ENCODE results near the gene HINT2.

HINT2 gene

DNA sequence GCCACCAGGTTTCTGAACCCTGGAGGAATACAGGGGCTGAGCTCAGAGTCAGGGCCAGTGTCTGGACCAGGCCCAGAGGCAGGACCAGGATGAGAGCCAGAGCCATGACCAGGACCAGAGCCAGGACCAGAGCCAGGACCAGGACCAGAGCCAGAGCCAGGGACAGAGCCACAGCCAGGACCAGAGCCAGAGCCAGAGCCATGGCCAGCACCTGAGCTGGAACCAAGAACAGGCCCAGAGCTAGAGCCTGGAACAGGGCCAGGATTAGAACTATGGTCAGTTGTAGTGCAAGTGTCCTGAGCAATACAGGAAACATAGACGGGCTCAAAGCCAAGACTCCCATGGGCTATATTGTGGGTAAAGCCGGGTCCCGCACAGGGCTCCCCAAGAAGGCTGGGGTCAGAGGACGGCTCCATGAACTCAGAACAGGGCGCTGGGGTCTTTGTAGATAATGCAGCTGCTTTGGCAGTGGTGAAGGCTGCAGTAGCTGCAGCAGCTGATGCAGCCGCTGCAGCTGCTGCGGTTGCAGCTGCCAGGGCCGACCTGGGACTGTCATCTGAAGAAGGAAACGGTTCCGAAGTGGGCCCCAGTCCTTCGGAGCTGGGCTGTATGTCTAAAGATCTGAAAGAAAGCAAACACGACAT, 3.3 kb downstream of the HINT2 start:
- DNase-seq (ENCODE audit: low read depth), result no peak

DNA sequence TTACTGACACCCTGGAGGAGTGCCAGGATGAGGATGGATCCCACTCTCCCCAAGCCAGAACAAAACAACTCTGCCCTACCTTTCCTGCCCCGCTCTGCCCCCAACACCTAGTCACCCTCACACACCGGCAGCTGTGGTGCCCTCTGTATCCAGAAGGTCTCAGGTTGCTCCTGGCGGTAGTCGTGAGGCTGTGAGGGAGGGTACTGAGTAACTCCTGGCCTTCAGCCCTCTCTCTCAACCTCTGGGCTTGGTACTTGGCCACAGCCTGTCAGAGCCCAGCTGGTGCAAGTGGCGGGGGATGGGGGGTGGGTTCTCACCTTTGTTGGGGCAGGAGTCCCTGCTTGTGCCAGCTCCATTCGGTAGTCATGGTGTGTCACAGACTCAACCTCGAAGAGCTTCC, 4.7 kb downstream of the HINT2 start:
- DNase-seq (ENCODE audit: low read depth), result no peak

DNA sequence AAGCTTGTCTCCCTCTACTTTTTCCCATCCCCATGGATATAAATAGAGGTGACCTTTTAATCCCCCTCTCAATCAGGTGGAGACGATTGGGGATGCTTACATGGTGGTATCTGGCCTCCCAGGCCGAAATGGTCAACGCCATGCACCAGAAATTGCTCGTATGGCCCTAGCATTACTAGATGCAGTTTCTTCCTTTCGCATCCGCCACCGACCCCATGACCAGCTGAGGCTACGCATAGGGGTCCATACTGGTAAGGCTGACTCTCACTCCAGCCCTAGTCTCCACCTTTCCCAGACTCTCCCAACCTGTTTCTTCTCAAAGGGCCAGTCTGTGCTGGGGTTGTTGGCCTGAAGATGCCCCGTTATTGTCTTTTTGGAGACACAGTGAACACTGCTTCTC, 6.4 kb downstream of the HINT2 start:
- no peak for DNase-seq (ENCODE audit: low read depth)

DNA sequence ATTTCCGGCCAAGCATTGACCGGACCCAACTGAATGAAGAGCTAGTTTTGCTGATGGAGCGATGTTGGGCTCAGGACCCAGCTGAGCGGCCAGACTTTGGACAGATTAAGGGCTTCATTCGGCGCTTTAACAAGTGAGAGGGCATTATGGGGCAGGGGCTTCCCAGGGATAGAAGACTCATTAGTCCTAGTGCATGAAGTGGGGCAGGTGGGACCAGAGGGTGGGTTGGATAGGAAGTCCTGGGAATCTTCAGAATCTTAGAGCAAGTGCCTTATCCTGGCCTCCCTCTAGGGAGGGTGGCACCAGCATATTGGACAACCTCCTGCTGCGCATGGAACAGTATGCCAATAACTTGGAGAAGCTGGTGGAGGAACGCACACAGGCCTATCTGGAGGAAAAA, 8.7 kb downstream of the HINT2 start:
- DNase-seq (ENCODE audit: low read depth), result no peak

DNA sequence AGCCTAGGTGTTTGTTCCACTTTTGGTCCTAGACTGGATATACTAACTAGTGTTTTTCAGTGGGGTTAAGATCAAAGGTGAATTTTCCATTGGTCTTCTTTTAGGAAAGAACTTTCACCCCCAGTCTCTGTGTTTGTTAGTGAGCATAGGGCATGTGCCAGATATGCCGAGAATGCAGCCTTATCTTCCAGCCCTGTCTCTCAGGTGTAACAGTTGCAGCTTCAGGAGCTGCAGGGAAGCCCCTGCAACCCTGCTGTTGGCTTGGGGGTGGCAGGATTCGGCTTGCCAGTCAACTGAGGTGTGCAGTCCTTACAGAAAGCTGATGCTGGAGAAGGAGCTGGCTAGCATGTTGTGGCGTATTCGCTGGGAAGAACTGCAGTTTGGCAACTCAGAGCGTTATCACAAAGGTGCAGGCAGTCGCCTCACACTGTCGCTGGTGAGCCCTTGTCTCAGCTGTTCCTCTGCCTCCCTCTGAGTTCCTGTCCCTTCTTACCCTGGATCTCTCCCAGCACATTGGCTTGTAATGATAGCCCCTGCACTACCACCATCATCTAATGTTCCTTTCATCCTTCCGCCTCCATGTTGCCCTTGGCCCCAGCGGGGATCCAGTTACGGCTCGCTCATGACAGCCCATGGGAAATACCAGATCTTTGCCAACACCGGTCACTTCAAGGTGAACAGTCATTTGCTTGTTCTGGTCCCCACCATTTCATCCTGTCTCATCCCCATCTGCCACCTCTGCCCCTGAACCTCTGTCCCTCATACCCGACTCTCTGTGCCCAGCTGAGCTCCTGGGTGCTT, 13.3 kb downstream of the HINT2 start:
- DNase-seq (ENCODE audit: low read depth), result no peak

DNA sequence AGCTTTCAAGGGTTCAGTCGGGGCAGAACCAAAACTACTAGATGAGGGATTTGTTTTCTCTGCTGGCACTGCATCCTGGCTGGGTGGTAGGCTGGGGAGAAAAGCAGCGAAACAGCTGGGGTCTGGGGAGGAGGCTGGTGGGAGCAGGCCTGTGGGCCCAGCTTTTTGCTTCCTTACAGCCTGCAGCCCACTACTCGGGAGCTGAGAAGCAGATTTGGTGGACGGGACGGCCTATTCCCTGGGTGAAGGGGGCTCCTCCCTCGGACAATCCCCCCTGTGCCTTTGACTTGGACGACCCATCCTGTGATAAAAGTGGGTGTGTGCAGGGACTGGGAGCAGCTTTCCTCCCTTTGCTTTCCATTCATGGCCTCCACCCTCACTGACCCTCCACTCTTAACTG, 14.3 kb downstream of the HINT2 start:
- no peak for DNase-seq (ENCODE audit: low read depth)

DNA sequence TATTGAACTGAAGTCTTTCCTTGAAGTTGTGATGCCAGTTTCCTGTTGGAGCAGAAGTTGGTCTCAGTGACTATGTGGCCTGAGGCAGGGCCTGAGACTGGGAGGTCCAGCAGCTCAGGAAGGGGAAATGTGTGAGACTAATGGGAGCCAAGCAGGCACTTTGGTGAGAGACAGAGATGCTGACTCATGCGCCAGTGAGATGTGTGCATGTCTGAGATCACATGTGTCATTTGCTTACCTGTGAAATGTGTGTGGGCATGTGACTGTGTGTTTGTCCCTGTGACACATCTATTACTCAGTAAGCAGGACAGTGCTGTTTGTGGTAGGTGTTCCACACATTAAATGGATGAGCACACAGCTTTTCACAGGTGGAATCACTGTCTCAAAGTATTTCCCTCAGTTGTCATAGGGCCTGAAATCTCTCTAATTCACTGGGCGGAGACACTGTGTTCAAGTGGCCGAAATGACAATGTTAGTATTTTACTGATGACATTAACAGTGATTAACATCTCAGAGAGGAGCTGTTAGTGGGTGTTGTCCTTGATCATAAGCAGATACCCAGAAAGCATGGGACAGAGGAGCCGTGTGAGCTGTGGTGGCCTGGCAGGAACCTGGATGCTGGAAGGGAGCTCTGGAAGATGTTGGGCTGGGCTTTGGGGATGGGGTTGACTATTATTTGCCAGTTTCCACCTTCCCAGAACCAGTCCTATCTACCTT, 16.0 kb downstream of the HINT2 start:
- DNase-seq (ENCODE audit: low read depth), result no peak

DNA sequence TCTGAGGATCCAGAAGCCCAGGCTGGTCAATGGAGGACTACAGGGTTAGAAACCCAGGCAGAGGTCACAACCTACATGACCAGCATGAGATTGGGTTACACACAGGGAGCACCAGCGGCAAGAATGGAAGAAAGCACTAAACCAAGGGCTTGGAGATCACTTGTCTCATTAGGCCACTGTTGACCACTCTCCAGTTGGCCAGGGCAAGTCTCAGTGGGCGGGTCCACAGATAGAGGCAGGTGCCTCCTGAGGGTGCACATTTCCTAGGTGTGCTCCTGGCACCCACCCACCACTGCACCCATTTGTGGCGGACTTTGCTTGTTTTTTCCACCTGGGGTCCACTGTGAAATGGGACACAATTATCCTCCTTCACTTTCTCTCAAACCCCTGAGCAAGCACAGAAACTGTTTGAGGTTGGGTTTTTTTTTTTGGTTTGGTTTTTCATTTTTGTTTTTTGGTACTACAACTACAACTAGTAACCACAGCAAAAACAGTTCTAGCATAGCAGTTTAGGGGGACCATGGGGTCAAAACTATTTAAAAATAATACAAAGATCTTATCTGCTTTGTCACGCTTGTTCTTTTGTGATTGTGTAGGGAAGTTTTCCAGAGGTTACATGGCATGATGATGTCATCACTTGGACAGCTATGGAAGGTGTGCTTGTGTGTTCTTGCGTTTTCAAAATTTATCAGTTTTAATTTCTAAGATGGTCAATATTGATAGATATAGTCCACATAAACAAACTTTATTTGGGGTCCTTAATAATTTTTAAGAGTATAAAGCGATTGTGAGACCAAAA, 17.3 kb downstream of the HINT2 start:
- no peak for DNase-seq (ENCODE audit: low read depth)

DNA sequence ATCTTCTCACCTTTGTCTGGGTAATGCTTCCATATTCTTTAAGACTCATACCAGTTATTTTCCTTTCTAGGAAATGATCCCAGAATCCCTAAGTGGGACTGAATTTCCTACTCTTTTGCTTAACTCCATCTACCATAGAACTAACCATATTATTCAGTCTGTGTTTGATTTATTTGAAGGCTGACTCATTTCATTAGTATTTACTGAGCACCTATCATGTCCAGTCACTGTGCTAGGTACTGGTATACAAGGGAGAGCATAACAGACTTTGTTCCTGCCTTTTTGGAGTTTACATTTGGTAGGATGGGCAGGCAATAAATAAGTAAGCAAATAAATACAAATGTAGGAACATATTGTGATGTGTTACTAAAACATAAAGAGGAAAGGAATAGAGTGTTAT, 19.1 kb downstream of the HINT2 start:
- DNase-seq (ENCODE audit: low read depth), result no peak

DNA sequence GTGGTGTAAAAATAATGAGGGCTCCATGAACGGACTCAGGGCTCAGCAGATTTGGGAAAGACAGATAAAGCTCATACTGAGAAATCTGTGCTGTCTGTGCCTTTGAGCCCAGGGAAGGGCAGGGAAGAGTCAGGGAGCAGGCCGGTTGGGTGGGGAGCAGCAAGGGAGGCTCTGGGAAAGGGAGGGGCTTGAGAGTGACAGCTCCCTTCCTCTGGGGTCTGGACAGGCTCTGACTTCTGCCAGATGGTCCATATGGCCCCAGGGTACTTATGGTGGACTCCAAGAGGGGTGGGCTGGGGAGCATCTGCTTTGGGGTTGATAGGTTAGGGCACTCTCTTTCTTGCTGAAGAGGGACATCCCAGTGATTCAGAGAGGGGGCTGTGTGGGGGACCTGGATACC, 21.4 kb downstream of the HINT2 start:
- DNase-seq (ENCODE audit: low read depth), result no peak

DNA sequence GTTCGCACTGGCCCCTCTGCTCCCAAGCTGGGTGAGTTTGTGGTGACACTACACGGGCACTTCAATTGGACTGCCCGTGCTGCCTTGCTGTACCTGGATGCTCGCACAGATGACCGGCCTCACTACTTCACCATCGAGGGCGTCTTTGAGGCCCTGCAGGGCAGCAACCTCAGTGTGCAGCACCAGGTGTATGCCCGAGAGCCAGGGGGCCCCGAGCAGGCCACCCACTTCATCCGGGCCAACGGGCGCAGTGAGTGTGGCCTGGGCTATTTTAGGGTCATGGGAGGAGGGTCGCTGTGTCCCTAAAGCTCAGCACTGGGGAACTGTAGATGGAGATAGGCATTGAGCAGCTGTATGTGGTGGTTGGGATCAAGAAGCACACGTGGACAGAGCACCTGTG, 22.0 kb downstream of the HINT2 start:
- DNase-seq (ENCODE audit: low read depth), result no peak

DNA sequence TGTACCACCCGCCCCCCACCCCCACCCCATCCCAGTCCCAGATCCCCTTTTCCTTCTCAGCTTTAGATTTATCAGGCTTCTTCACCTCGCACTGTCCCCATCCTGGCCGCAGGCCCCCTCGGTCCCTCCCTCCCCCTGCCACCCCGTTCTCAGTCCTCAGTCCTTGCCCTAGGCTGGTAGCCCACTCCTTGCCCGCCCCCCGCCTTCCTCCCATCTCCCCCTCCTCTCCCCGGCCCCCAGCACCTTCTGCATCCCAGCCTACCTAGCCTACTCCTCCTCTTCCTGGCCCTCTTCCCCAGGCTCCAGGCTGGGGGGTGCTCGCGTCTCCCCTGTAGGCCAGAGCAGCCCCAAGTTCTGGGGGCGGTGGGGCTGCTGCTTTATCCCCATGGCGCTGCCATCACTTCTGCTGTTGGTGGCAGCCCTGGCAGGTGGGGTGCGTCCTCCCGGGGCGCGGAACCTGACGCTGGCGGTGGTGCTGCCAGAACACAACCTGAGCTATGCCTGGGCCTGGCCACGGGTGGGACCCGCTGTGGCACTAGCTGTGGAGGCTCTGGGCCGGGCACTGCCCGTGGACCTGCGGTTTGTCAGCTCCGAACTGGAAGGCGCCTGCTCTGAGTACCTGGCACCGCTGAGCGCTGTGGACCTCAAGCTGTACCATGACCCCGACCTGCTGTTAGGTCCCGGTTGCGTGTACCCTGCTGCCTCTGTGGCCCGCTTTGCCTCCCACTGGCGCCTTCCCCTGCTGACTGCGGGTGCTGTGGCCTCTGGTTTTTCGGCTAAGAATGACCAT, 22.6 kb downstream of the HINT2 start:
- no peak for DNase-seq (ENCODE audit: low read depth)

DNA sequence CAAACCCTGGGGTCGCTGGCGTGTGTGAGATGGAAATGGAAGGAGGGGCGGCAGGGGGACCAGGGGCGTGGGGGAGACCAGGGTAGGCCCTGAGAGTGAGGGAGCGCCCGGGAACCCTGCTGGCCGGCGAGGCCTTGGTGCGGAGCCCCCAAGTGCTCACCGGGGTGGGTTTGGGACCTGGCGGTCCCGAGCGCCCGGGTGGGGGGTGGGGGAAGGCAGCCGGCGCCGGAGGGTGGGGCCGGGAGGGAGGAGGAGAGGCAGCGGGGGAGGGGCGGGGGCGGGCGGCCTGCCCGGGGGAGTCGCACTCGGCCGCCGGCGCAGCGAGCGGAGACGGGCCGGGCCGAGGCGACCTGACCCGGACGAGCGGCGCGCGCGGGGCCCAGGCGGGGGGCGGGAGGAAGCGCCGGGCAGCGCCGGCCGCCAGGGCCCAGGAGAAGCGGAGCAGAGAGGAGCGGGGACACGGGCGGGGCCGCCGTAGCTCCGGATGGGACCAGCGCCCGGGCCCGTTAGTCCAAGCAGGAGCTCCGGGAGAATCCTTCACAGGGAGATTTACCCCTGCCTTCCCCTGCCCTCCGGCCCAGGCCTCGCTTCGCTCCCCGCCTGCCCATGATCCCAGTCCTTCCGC, 23.4 kb downstream of the HINT2 start, which contains the start of gene NPR2:
TSS of gene NPR2 (plus strand) at position 295 of the 625 bp plus-strand sequence. CDS start 818 bp downstream, outside the sequence.
- no peak for DNase-seq (ENCODE audit: low read depth)

DNA sequence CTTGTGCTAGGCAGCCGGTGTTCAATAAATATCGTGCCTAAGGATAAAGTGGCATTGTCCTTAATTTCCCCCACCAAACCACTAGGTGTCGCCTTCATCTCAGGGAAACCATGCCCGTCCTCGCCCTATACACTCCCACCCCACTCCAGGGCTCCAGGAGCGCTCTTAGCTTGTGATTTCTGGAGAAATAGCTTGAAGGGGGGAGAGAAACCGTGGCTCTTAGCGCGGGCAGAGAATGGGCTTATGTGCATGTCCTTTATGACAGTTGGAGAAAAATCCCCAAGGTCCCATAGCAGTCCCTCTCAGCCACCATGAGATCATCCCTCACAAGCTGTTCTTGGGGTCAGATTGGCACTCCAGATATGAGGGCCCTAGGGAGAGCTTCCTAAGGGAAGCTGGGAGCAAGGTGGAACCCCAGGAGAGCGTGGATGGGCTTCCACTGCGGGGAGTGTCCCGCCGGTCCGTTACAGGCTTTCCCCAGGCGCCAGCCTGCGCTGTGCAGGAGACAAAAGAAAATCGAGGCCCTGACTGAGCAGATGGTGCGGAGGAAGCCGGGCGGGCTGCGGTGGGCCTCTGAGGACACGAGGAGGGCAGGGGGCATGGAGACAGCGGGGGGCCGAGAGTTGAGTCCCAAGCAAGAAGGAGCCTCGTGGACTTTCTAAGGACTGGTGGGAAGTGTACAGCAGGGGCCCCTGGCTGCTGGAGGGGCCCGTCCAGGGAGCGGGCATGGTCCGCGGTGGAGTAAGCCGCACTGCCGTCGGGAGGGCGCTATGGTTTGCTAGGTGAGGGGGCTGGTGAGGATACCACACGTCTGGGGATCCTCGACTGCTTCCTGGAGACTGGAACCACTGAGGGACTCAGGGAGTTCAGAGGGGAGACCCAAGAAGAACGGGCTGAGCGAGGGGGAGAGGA, 24.2 kb downstream of the HINT2 start:
- DNase-seq (ENCODE audit: low read depth), result no peak

DNA sequence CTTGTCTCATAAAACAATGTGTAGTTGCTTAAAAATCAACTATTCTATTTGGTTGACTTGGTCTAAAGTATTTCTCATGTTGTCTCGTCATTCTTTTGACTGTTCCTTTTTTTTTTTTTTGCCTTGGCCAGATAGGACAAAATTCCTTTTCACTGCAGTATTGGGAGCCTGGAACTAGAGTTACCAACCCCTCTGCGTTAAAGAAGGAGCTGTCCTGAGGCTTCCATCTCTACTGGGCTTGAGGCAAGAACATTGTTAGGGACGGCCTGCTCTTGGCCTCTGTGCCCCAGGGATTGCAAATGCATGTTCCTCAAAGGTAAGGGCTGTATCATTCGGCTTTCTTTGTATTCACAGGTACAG, 24.8 kb downstream of the HINT2 start:
- DNase-seq (ENCODE audit: low read depth), result no peak

DNA sequence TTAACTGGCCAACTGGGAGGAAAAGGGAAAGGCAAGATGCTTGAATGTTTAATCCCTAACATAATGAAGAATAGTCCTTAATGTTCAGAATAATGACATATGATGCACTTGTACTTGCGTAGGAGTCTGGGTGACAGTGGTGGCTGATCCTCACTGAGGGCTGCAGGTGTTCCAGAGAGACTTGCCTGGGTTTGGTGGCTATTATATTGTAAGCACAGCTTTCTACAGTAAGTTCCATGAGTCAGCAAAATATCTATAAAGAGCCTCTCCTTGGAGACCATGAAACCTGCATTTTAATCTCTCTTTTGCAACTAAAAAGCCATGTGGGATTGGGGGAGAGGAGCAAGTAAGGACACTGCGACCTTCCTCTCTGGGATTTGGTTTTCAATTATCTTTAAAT, 25.3 kb downstream of the HINT2 start:
- no peak for DNase-seq (ENCODE audit: low read depth)

DNA sequence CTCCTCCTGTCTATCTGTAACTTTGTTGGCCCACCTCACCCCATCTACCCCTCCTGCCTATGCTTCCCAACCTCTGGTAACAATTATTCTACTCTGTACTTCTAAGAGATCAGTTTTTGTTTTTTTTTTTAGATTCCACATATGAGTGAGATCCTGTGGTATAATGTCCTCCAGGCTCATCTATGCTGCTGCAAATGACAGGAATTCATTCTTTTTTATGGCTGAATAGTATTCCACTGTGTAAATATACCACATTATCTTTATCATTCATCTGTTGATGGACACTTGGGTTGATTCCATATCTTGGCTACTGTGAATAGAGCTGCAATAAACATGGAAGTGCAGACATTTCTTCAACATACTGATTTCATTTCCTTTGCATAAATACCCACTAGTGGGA, 31.4 kb downstream of the HINT2 start:
- no peak for DNase-seq (ENCODE audit: low read depth)

DNA sequence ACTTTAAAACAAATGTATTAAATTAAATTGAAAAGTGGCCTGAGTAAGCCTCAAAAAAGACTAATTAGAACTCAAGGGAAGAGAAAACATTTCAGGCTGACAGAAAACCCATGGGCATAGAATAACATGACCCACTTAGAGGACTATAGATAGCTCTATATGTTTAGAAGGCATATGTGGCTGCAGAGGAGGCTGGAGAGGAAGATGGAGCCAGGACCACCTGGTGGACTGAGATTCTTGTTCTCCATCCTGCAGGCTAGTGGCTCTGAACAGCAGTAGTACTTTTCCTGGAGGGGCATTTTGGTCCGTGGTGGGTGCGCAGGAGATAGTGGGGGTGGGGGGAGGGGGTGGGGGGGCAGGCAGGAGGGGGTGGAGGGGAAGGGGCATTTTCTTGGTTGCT, 33.8 kb downstream of the HINT2 start:
- DNase-seq (ENCODE audit: low read depth), result no peak

DNA sequence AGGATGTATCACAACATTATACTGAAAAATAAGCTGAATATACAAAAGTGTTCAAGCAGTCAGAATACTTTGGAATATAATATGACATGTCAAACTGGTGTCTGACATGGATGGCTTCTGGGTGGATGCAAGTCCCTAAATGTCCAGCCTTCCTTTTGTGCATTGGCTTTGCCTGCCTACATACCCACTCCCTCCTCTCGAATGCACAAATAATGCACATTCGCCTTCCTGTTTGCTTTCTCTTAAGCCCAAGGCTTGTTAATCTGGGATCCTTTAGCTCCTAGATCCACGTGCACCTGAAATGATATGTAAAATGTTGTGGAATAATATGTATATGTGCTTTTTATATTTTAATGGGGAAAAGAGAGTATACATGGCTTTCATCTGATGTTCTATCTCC, 36.3 kb downstream of the HINT2 start:
- DNase-seq (ENCODE audit: low read depth), result no peak

DNA sequence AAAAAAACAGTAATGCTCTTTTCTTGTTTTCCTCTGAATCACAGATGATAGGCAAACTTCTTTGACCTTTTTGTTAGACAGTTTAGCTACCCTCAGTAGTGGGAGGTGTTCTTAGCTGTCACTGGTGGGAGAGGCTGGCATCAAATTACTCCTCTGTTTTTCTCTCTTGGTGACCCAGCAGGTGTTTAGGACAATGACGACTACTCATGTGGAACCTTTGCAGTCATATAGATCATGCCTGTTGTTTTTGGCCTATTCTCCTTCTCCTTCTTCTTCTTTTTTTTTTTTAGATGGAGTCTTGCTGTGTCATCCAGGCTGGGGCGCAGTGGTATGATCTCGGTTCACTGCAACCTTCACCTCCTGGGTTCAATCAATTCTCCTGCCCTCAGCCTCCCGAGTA, 38.8 kb downstream of the HINT2 start:
- no peak for DNase-seq (ENCODE audit: low read depth)
